HCT116 (cell line): ENCODE measurements around the gene ADD2. TPM values are rescaled to one million over a fixed set of nuclear protein-coding genes. Genes with fewer than 3 reads are reported as not detected.

Experiments
- ATAC-seq: fragments of 200-7000 bp; cut with Tn5 transposase; 2 replicates; pipeline ENCODE4 v1.9.1; 2020; ENCODE audit warnings: mild to moderate bottlenecking, moderate library complexity
- BruUV-seq: library from RNA; stranded (reverse); fragments of 400-500 nt; replicated peaks from 2 replicates; lab custom pipeline; 2021; lab: Mats Ljungman, UMichigan
- CTCF ChIA-PET: fragments of 300-600 bp; sonication (Branson Sonifier 250); formaldehyde crosslinking; loops from one replicate; lab custom pipeline; 2021; ENCODE audit warnings: antibody characterized with exemption; lab: Charles Lee
- POLR2A ChIA-PET: fragments of 300-600, 350-600 bp; sonication (Branson Sonifier 250); formaldehyde crosslinking; loops from one replicate; lab custom pipeline; 2021; ENCODE audit warnings: antibody characterized with exemption; lab: Charles Lee
- RAD21 ChIA-PET, 2 experiments: fragments of 300-600 bp; sonication (Branson Sonifier 250); formaldehyde crosslinking; loops; one replicate each; lab custom pipeline; 2023; ENCODE audit warnings: low total read pairs in 2 of 2; ENCODE audit not compliant: uncharacterized antibody in 2 of 2, unreplicated experiment in 2 of 2, low non-redundant PET in 1 of 2; lab: Charles Lee
- DNase-seq: peaks from one replicate; pipeline ENCODE4 v3.0.0-alpha.2; 2010; ENCODE audit warnings: low read depth, low spot score
- H2AFZ ChIP-seq: fragments of 200-600 bp; shearing (Covaris generic), sonication (generic); 2 replicates; pipeline ENCODE4 v1.6.1; 2017; ENCODE audit warnings: low read depth, mixed run types, mixed read lengths, antibody characterized with exemption, low read length; ENCODE audit not compliant: poor library complexity, severe bottlenecking
- H3K27ac ChIP-seq: 2 replicates; pipeline ENCODE4 v1.5.1; 2012; ENCODE audit warnings: low read depth, low read length
- H3K27me3 ChIP-seq: fragments of 200-600 bp; sonication (generic); 2 replicates; pipeline ENCODE4 v1.6.1; 2016; ENCODE audit warnings: mixed run types, low read length, mixed read lengths; ENCODE audit not compliant: insufficient read depth
- H3K36me3 ChIP-seq, 2 experiments: fragments of 200-500 bp in 1 of 2; fragments of 200-600 bp in 1 of 2; sonication (Bioruptor generic) in 1 of 2; sonication (generic) in 1 of 2; 2 replicates each; pipeline versions ENCODE4 v1.5.1 to v1.6.1; 2014 to 2016; ENCODE audit warnings: low read length in 2 of 2, inconsistent platforms in 1 of 2, mixed read lengths in 1 of 2, mixed run types in 1 of 2; ENCODE audit not compliant: insufficient read depth in 2 of 2, control insufficient read depth in 1 of 2
- H3K4me1 ChIP-seq, 2 experiments: fragments of 200-600 bp in 1 of 2; sonication (generic) in 1 of 2; 2 replicates each; pipeline versions ENCODE4 v1.5.1 to v1.6.1; 2012 to 2017; ENCODE audit warnings: low read length in 2 of 2, inconsistent platforms in 1 of 2, mild to moderate bottlenecking in 1 of 2, mixed read lengths in 1 of 2, mixed run types in 1 of 2, moderate library complexity in 1 of 2; ENCODE audit not compliant: insufficient read depth in 2 of 2, control insufficient read depth in 1 of 2
- H3K4me2 ChIP-seq: fragments of 200-600 bp; sonication (generic); 2 replicates; pipeline ENCODE4 v1.6.1; 2017; ENCODE audit warnings: mixed run types, low read length, mixed read lengths
- H3K4me3 ChIP-seq, 2 experiments: fragments of 200-600 bp in 1 of 2; sonication (generic) in 1 of 2; replicated peaks in 1 of 2; 2 replicates each; pipeline ENCODE4 v1.5.1; 2011 to 2016; ENCODE audit warnings: low read length in 2 of 2, control low read depth in 1 of 2, low read depth in 1 of 2, mild to moderate bottlenecking in 1 of 2, mixed read lengths in 1 of 2, mixed run types in 1 of 2
- H3K79me2 ChIP-seq: fragments of 200-600 bp; sonication (generic); 2 replicates; pipeline ENCODE4 v1.6.1; 2017; ENCODE audit warnings: mild to moderate bottlenecking, mixed run types, low read length, moderate library complexity, mixed read lengths; ENCODE audit not compliant: insufficient read depth
- H3K9ac ChIP-seq: fragments of 200-600 bp; sonication (generic); 2 replicates; pipeline ENCODE4 v1.6.1; 2016; ENCODE audit warnings: low read length, mixed read lengths
- H3K9me2 ChIP-seq: fragments of 200-600 bp; sonication (generic), shearing (Covaris generic); 2 replicates; pipeline ENCODE4 v1.6.1; 2017; ENCODE audit warnings: mixed run types, mild to moderate bottlenecking, moderate library complexity; ENCODE audit not compliant: insufficient read depth
- H3K9me3 ChIP-seq, 2 experiments: fragments of 200-500 bp in 1 of 2; fragments of 200-600 bp in 1 of 2; sonication (Bioruptor generic) in 1 of 2; sonication (generic) in 1 of 2; 2 replicates each; pipeline ENCODE4 v1.6.1; 2014 to 2017; ENCODE audit warnings: low read length in 2 of 2, mixed read lengths in 2 of 2, inconsistent platforms in 1 of 2, low read depth in 1 of 2, mild to moderate bottlenecking in 1 of 2, mixed run types in 1 of 2, moderate library complexity in 1 of 2; ENCODE audit not compliant: control insufficient read depth in 1 of 2, insufficient read depth in 1 of 2
- H4K20me1 ChIP-seq: fragments of 200-600 bp; sonication (generic), shearing (Covaris generic); 2 replicates; pipeline ENCODE4 v1.6.1; 2017; ENCODE audit warnings: mixed run types, mild to moderate bottlenecking, moderate library complexity; ENCODE audit not compliant: insufficient read depth
- CEBPB ChIP-seq: IDR thresholded peaks from 2 replicates; pipeline ENCODE4 v1.6.1; 2012; ENCODE audit warnings: low read depth
- ELF1 ChIP-seq: IDR thresholded peaks from 2 replicates; pipeline ENCODE4 v1.6.1; 2012; ENCODE audit warnings: low read depth, borderline replicate concordance
- EZH2 ChIP-seq: fragments of 200-600 bp; sonication (generic); IDR thresholded peaks from 2 replicates; pipeline ENCODE4 v1.6.1; 2017; ENCODE audit warnings: antibody characterized with exemption, mixed run types
- EZH2phosphoT487 ChIP-seq: fragments of 200-600 bp; IDR thresholded peaks from 2 replicates; pipeline ENCODE4 v1.6.1; 2018; ENCODE audit warnings: antibody characterized with exemption, borderline replicate concordance
- POLR2A ChIP-seq: IDR thresholded peaks from 2 replicates; pipeline ENCODE4 v1.7.0; 2011; ENCODE audit warnings: borderline replicate concordance; ENCODE audit not compliant: insufficient read depth, insufficient read length; ENCODE audit errors: extremely low read depth
- POLR2AphosphoS5 ChIP-seq: IDR thresholded peaks from 2 replicates; pipeline ENCODE4 v1.6.1; 2011; ENCODE audit warnings: mild to moderate bottlenecking, low read depth, low read length, moderate library complexity
- SP1 ChIP-seq: IDR thresholded peaks from 2 replicates; pipeline ENCODE4 v1.6.1; 2012; ENCODE audit warnings: low read depth
- TCF7L2 ChIP-seq: IDR thresholded peaks from 2 replicates; pipeline ENCODE4 v1.7.0; 2011; ENCODE audit warnings: borderline replicate concordance, inconsistent platforms; ENCODE audit not compliant: insufficient read depth, insufficient read length; ENCODE audit errors: extremely low read depth
- intact Hi-C: fragments of 100-400 bp; cut with micrococcal nuclease; formaldehyde crosslinking; loops from 2 replicates; pipeline ENCODE4 v1.10.0; 2022
- total RNA-seq: library from RNA; stranded (reverse); gene quantifications from one replicate; pipeline ENCODE4 v1.2.1, GENCODE V29; 2021; ENCODE audit not compliant: unreplicated experiment
- TF ChIP-seq, protein P1 (sequence below): IDR thresholded peaks from 2 replicates; pipeline ENCODE4 v1.6.1; 2011; ENCODE audit warnings: mild to moderate bottlenecking, low read length, moderate library complexity; ENCODE audit not compliant: insufficient replicate concordance; ENCODE audit errors: extremely low read depth

Gene ADD2
- total RNA-seq, 1 experiment from 2014 or later: 0.15 TPM

DNA sequence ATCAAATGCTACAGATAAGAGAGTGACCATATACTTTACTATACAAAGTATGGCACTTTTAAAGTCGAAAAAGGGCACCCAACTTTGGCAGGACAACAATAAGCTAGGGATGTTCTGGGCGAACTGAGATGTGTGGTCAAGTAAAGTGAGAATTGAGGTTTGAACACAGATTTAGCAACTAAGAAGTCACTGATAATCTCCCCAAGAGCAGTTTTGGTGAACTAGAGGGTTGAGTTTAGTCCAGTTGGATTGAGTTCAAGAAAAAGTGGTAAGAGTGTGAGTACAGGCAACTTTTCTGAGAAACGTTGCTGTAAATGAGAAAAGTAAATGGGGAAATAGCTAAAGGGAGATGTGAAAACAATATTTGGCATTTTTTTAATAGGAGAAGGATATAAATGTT lies 148.8 kb downstream of the ADD2 start:
- TF ChIP-seq, protein P1, sequence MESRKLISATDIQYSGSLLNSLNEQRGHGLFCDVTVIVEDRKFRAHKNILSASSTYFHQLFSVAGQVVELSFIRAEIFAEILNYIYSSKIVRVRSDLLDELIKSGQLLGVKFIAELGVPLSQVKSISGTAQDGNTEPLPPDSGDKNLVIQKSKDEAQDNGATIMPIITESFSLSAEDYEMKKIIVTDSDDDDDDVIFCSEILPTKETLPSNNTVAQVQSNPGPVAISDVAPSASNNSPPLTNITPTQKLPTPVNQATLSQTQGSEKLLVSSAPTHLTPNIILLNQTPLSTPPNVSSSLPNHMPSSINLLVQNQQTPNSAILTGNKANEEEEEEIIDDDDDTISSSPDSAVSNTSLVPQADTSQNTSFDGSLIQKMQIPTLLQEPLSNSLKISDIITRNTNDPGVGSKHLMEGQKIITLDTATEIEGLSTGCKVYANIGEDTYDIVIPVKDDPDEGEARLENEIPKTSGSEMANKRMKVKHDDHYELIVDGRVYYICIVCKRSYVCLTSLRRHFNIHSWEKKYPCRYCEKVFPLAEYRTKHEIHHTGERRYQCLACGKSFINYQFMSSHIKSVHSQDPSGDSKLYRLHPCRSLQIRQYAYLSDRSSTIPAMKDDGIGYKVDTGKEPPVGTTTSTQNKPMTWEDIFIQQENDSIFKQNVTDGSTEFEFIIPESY: no peak
- TF ChIP-seq TCF7L2 (no peak), SP1 (no peak), POLR2A (no peak), POLR2AphosphoS5 (no peak)
- Histone ChIP-seq H3K4me1 (peaks cover 0 to 2% of the 10 kb centered on the region in 2 experiments; a peak in 1 of 4 replicates), H3K9me3 (no peaks in the 10 kb centered on the region), H4K20me1 (no peaks in the 10 kb centered on the region), H3K9ac (no peak overlapping the region), H3K27ac (no peak overlapping the region), H3K9me2 (no peaks in the 10 kb centered on the region), H3K36me3 (no peaks in the 10 kb centered on the region), H3K79me2 (no peaks in the 10 kb centered on the region), H2AFZ (no peak overlapping the region), H3K4me3 (no peak overlapping the region), H3K27me3 (no peaks in the 10 kb centered on the region), H3K4me2 (no peak overlapping the region)
- ChIA-PET RAD21 (no interaction called here), CTCF (interaction anchor here (0.6 to 0.8 kb wide), 2 partner anchors 314 to 315 kb away, joined by 3 to 4 read pairs; no protein-coding TSS in a partner anchor), POLR2A (no interaction called here)
- DNase-seq: no peak
- intact Hi-C loops: no loop called here
- no TSS peak for BruUV-seq
- no peak for ATAC-seq

DNA sequence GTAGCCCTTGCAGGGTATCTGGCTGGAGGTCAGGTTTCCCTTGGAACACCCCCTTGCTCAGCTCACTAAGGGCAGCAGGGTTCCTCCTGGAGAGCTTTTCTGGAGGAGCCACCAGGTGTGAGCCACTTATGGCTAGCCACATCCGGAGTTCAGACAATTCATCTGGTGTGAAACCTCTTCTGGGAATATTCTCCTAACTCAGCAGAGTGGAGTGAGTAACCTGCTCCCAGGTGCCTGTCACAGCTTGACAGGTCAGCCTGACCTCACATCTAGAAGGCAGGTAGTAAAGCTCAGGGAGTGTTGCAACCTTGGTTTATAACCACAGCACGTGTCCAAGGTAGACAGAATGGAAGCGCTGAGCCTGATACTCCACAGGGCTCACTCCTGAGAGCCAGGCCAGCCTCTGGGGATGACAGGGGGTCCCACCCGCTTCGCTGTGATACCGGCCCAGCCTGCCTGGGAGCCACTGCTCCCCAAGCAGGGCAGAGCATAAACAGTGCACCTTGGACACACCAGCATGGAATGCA lies 151.8 kb downstream of the ADD2 start:
- CTCF ChIA-PET: interaction anchor here (1.6 to 2.5 kb wide), 2 partner anchors 59 to 312 kb away, joined by 3 to 19 read pairs; no protein-coding TSS in a partner anchor

More for the DNA sequence above, 151.8 kb downstream of the ADD2 start:
- Histone ChIP-seq H3K4me3 (no peak overlapping the region), H3K27me3 (no peaks in the 10 kb centered on the region), H3K4me2 (no peak overlapping the region), H2AFZ (no peak overlapping the region), H3K9me2 (no peaks in the 10 kb centered on the region), H3K9ac (no peak overlapping the region), H3K79me2 (no peaks in the 10 kb centered on the region), H3K36me3 (no peaks in the 10 kb centered on the region), H3K4me1 (peaks cover 0 to 2% of the 10 kb centered on the region in 2 experiments; a peak in 1 of 4 replicates), H4K20me1 (no peaks in the 10 kb centered on the region), H3K27ac (no peak overlapping the region), H3K9me3 (no peaks in the 10 kb centered on the region)
- BruUV-seq: no TSS peak
- ChIA-PET POLR2A (no interaction called here), RAD21 (no interaction called here)
- intact Hi-C loops: no loop called here
- no peak for ATAC-seq
- no peak for TF ChIP-seq POLR2AphosphoS5
- no peak for TF ChIP-seq CEBPB
- TF ChIP-seq TCF7L2: no peak
- TF ChIP-seq EZH2phosphoT487: no peak
- TF ChIP-seq ELF1: no peak
- no peak for TF ChIP-seq EZH2
- DNase-seq: no peak
